GM21390 (cell line): ENCODE data around the gene PCYT1A.
"Not testable (repeated sequence)": the region's sequence is repeated elsewhere in the genome, so short reads cannot be mapped to it uniquely, and the experiment has no call there.

Experiments
- ATAC-seq: cut with Tn5 transposase; IDR thresholded peaks from one replicate; pipeline ENCODE4 v1.9.1; 2021; ENCODE audit not compliant: unreplicated experiment

The PCYT1A gene

DNA sequence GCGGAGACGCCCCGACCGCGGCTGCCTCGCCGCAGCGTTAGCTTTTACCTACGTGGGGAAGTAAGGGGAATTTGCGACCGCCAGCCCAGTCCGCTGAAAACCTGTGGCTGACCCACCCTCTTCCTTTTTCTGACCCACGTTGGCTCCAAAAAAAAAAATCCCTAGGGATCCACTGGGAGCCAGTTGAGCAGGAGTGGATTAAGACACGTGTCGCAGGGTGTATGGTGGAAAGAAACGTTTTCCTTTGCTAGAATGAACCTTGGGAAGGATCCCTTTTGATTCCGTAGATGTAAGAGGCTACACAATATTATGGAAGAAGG is 575 bp upstream of the PCYT1A start:
- ATAC-seq, result no peak

DNA sequence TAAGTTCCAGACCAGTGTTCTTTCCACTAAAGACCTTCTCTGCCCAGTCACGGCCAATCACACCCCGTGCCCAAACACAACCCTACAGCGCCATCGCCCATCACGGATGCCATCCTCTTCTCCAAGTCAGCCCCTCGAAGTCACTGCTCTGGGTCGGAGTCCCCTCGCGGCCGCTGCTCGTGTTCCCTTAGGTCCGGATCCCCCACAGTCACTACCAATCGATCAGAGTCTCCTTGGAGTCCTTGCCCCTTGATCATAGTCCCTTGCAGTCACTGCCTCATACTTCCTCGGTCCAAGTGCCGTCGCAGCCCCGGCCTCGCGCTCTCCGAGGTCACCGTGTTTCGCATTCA is 461 bp downstream of the PCYT1A start:
- ATAC-seq, result peak; percentile 17

DNA sequence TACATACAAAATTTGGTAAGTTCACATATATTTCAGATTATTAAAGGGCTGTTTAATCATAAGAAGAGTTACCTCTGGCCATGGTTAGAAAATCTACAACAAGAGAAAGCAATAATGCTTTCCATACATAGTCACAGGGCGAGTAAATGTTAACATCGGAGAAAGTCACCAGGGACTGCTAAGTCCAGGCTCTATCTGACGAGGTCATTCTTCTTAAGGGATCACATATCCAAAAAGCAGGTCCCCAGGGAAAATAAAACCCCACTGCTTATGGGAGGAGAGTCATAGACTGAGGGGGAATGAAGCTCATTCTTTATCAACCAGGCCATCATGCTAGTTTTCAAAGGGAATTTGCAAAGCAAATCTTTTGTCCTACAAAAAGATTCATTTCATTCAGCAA is 3.1 kb downstream of the PCYT1A start:
- ATAC-seq, result no peak

DNA sequence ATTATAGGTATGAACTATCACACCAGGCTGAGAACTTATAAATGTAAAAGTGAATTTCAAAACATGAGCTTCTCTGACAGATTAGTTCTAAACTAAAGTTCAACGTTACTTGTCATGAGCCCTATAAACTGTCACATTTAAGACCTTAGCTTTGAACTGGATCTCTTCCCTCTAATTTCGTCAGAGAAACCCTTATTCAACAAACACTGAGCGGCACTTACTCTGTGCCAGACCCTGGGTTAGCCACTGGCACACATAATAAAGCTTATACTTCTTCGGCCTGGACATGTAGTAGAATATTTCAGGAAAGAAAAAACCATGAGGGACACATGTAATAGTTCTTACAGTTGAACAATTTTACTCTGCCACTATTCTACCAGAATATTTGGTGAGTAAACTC is 5.6 kb downstream of the PCYT1A start:
- no peak for ATAC-seq

DNA sequence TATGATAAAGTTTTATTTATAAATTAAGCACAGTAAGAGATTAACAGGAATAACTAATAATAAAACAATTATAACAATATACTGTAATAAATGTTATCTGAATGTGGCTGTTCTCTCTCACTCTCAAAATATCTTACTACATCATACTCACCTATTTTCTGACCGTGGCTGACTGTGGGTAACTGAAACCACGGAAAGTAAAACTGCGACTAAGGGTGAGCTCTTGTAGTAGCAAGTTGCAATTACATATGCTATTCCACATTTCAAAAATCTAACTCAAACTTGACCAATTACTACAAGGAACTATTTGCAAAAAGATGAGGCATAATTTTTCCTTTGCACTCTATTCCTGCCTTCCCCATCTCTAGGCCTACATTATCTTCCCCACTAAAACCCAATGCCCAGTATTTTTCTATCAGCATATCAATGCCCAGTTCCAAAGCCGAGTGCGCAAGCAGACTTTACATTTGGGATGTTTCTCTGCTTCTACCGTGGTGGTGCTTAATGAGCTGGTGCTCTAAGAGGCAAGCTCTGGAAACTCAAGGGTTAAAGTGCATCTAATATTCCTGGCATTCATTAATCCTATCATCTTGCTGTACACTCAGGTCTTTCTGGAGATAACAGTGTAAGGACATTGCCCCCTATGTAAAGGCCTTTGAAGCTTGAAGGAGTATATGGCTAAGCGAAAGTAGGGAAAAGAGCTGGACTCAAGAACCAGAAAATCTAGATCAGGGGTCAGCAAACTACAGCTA is 6.7 kb downstream of the PCYT1A start:
- no peak for ATAC-seq

GRCh38 chr3:196275126-196275525 is 12.4 kb downstream of the PCYT1A start:
- no peak for ATAC-seq

DNA sequence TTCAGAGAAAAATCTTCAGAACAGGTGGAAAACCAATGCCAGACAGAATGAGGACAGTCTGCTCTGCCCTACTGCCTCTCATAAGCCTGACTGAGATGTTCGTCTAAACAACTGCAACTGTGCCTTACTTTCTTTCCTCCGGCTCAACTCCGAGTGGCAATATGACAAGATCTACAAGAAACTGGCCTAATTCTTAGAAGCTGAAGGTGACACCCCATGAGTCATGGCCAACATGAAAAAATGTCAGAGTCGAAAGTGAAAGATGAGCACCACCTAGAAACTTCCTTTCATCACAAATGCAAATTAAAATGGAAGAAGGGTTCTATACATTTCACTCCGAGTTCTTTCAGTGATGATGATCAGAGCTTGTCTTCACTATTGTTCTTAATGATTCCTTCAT is 12.9 kb downstream of the PCYT1A start:
- peak; percentile 90 for ATAC-seq

DNA sequence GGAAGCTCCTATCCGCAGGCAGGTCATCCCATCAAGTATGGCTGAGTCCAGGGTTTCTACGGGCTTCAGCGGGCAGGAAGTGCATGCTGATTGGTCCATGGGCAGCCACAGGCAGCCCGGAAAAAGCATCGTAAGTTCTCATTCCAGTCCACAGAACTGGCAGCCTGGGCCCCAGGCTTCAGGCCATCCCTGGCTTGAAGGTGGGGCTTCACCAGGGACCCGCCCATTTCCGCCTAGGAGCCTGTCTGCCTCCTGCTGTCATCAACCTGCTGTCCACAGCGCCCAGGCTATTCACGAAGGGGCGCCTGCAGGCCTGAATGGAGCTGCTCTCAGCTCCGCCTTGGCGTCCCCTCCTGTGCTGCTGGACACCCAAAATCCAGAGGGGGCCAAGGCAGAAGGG is 13.9 kb downstream of the PCYT1A start:
- no peak for ATAC-seq

GRCh38 chr3:196272826-196273225 is 14.7 kb downstream of the PCYT1A start:
- ATAC-seq, result no peak

- no peak for ATAC-seq
Measured at GRCh38 chr3:196270499-196270898, 17.0 kb downstream of the PCYT1A start.

DNA sequence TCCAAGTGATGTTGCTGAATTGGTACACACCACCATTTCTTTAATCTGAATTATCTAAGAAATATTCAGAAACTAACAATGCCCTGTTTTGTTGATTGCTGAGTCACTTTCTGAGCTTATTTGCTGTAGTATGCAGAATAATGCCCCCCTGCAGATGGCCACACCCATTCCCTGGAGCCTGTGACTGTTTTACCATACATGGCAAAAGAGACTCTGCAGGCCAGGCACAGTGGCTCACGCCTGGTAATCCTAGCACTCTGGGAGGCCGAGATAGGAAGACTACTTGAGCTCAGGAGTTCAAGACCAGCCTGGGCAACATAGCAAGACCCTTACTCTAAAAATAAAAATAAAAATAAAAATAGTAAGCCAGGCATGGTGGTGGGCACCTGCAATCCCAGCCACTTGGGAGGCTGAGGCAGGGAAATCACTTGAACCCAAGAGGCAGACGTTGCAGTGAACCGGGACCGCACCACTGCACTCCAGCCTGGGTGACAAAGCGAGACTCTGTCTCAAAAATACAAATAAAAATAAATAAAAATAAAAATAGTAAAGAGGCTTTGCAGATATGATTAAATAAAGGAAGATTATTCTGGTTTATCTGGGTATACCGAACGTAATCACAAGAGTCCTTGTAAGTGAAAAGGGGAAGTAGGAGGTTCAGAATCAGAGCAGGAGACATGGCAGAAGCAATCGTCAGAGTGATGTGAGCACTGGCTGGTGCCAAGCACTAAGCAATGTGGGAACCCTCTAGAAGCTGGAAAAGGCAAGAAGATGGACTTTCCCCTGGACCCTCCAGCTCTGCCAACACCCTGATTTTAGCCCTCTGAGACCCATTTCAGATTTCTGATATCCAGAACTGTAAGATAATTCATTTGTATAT is 19.0 kb downstream of the PCYT1A start:
- ATAC-seq, result no peak

DNA sequence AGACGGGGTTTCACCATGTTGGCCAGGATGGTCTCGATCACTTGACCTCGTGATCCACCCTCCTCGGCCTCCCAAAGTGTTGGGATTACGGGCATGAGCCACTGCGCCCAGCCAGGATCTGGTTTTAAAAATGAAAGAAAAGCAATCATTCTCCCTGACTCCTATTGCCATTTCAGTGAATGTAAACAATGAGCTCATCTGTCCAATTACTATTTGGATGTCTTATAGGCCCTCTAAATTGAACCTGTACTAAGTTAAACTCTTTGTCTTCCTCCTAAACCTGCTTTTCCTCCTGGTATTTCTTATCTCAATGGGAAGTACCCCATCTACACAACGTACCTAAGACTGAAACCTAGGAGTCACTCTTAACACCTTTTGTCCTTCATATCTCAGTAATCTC is 23.7 kb downstream of the PCYT1A start:
- ATAC-seq, result no peak

DNA sequence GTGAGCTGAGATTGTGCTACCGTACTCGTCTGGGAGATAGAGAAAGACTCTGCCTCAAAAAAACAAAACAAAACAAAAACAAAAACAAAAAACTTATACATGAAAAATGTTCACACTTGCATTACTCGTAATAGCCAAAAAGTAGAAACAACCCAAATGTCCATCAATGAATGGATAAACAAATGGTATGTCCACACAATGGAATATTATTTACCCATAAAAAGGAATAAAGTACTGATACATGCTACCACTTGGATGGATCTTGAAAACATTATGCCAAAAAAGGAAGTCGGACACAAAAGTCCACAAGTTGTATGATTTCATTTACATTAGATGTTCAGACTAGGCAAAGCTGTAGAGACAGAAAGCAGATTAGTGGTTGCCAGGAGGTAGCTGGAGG is 26.7 kb downstream of the PCYT1A start:
- no peak for ATAC-seq

- no peak for ATAC-seq
Measured at GRCh38 chr3:196255776-196256175, 31.8 kb downstream of the PCYT1A start.

DNA sequence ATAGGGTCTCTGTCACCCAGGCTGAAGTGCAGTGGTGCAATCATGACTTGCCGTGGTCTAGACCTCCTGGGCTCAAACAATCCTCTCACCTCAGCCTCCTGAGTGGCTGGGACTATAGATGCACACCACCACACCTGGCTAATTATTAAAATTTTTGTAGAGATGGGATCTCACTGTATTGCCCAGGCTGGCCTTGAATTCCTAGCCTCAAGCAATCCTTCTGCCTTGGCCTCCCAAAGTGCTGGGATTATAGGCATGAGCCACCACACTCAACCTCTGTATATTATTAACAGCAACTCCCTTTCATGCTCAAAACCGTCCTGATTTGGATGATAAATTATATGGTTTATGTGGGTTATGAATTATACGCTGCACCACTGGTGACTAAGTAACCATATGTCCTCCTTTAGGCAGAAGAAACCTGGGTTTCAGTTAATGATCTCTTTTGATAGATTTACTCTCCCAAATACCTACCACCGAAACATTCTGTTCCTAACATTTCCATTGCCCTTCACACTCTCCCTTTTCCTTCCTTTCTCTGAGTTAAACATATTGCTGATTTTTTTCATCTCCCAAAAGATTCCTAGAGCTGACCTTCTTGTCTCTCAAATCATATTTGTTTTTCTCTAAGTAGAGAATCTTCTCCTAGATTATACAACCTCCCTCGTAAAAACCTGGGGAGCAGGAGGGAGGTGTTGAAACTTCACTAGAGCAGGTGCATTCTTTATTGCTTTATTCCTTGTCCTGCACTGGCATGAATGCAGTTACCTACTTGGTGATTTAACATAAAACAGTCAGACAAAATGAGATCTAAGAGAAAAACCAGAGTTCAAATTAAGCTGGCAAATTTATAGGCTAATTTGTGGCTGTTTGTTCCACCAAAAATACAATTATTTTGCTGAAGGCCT is 32.9 kb downstream of the PCYT1A start:
- ATAC-seq, result no peak

DNA sequence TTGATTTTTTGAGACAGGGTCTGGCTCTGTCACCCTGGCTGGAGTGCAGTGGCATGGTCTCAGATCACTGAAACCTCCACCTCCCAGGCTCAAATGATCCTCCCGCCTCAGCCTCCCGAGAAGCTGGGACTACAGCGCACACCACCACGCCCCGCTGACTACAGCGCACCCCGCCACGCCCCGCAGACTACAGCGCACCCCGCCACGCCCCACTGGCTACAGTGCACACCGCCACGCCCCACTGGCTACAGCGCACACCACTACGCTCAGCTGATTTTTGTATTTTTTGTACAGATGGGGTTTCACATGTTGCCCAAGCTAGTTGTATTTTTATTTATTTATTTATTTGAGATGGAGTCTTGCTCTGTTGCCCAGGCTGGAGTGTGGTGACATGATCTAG is 35.6 kb downstream of the PCYT1A start:
- ATAC-seq, result no peak

DNA sequence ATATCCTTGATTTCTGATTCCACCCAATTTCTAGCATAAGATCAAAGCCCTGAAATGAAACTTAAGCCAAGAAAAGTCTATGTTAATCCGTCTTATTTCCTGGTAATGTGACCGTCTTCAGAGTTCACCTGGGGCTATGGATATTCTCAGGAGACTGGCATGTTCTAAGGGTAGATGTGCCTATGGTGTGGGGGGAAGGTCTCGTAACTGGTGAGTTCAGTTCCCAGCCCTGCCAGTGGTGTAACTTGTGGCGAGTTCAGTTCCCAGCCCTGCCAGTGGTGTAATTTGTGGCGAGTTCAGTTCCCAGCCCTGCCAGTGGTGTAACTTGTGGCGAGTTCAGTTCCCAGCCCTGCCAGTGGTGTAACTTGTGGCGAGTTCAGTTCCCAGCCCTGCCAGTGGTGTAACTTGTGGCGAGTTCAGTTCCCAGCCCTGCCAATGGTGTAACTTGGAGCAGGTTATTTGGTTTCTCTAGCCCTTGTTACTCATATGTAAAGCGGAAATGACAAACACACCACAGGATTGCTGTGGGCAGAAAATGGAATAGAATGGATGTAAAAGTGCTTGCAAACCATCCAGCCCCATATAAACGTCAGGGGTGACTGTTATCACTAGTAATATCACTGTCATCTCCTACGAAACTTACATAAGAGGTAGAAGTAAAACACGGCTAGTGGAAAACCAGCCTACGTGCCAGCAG is 40.8 kb downstream of the PCYT1A start:
- ATAC-seq, result no peak

DNA sequence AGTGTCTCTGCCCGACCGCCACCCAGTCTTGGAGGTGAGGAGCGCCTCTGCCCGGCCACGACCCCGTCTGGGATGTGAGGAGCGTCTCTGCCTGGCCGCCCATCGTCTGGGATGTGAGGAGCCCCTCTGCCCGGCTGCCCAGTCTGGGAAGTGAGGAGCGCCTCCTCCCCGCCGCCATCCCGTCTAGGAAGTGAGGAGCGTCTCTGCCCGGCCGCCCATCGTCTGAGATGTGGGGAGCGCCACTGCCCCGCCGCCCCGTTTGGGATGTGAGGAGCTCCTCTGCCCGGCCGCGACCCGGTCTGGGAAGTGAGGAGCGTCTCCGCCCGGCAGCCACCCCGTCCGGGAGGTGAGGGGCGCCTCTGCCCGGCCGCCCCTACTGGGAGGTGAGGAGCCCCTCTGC is 43.4 kb downstream of the PCYT1A start:
- not testable (repeated sequence) for ATAC-seq

- ATAC-seq, result no peak
Measured at GRCh38 chr3:196241704-196242103, 45.8 kb downstream of the PCYT1A start.

DNA sequence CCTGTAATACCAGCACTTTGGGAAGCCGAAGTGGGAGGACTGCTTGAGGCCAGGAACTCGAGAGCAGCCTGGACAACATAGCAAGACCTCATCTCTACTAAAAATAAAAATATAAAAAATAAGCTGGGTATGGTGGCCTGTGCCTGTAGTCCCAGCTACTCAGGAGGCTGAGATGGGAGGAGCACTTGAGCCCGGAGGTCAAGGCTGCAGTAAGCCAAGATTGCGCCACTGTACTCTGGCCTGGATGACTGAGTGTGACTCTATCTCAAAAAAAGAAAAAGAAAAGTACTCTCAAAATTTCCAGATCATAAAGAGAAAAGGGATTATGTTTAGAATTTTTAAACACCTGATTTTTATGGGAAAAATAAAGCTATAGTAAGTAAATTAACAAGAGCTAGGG is 47.1 kb downstream of the PCYT1A start:
- no peak for ATAC-seq
